SU-DHL-6 (cell line): ENCODE measurements around the gene KIRREL1.

Experiments
- CTCF ChIP-seq: fragments of 200-600 bp; sonication (generic); IDR thresholded peaks from one replicate; pipeline ENCODE4 v1.5.1; 2017; ENCODE audit warnings: antibody characterized with exemption, mild to moderate bottlenecking, low read length, moderate library complexity; ENCODE audit not compliant: insufficient read depth, poor library complexity, severe bottlenecking
- EZH2phosphoT487 ChIP-seq: fragments of 200-600 bp; sonication (generic), shearing (Covaris generic); conservative IDR thresholded peaks from 2 replicates; pipeline ENCODE4 v1.6.1; 2018; ENCODE audit warnings: mild to moderate bottlenecking, antibody characterized with exemption, low read length, moderate library complexity, mixed read lengths

GRCh38 chr1:157958263-157958662 is 35.2 kb upstream of the KIRREL1 start:
- TF ChIP-seq CTCF (no peak), EZH2phosphoT487 (no peak)
